ENCODE data around the gene CD19. TPM values are rescaled to one million over a fixed set of nuclear protein-coding genes. Genes with fewer than 3 reads are reported as not detected.

CD19 gene
- total RNA-seq, 2 experiments from 2014 or later: 131 to 139 TPM

GRCh38 chr16:28918698-28919097 lies 13.1 kb upstream of the CD19 start:
- Histone ChIP-seq H3K9me2 (ENCODE audit: insufficient read depth, low read length) (no peaks in the 10 kb centered on the region), H4K20me1 (ENCODE audit: insufficient read depth, low read length) (no peaks in the 10 kb centered on the region), H3K4me1 (ENCODE audit: insufficient read depth, low read length, poor library complexity, severe bottlenecking) (peaks cover 26% of the 10 kb centered on the region), H3K9me3 (ENCODE audit: low read length) (peaks cover 6% of the 10 kb centered on the region; the same call in 1 of the 2 replicates), H3K4me3 (ENCODE audit: low read depth, low read length, poor library complexity, severe bottlenecking) (no peak overlapping the region), H3K4me2 (ENCODE audit: low read length) (no peak overlapping the region), H2AFZ (ENCODE audit: low read length) (no peak overlapping the region), H3K27ac (ENCODE audit: low read depth, low read length, poor library complexity, severe bottlenecking) (no peak overlapping the region), H3K79me2 (ENCODE audit: insufficient read depth, low read depth, low read length) (peaks cover 29% of the 10 kb centered on the region; the same call in 1 of the 2 replicates), H3K36me3 (ENCODE audit: insufficient read depth, low read length) (peaks cover 92% of the 10 kb centered on the region)
- no peak for DNase-seq (ENCODE audit: low spot score)
- ChIA-PET CTCF (ENCODE audit: unreplicated experiment) (no interaction called here), POLR2A (interaction anchor here (0.5 to 1.0 kb wide), 2 partner anchors 10 to 18 kb away, joined by 4 to 6 read pairs; no protein-coding TSS in a partner anchor)
- TF ChIP-seq CTCF (conservative IDR thresholded peaks at IDR 0.05; ENCODE audit: low read length): no peak
- TF ChIP-seq EZH2phosphoT487 (IDR thresholded peaks at IDR 0.05; ENCODE audit: borderline replicate concordance, low read depth, low read length): no peak
- no TSS peak for BruUV-seq (replicated peaks)
- intact Hi-C loops (cut with micrococcal nuclease; ENCODE audit: unreplicated experiment): no loop called here

DNA sequence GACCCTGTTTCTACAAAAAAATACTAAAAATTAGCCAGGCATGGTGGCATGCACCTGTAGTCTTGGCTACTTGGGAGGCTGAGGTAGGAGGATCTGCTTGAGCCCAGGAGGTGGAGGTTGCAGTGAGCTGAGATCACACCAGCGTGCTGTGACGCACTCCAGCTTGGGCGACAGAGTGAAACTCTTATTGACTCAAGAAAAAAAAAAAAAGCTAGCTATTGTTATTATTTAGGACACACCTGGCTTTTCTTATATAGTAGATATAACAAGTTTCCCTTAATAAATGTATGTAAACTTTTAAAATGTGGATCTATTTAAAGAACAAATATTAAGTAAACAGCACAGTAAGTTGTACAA lies 8.6 kb upstream of the CD19 start:
- no TSS peak for BruUV-seq (replicated peaks)
- H3K27ac ChIP-seq (ENCODE audit: low read depth, low read length, poor library complexity, severe bottlenecking): peak overlapping the region; percentile 100

More for the DNA sequence above, 8.6 kb upstream of the CD19 start:
- peak; percentile 47 for DNase-seq (ENCODE audit: low spot score)
- peaks cover 53% of the 10 kb centered on the region for H3K4me1 ChIP-seq (ENCODE audit: insufficient read depth, low read length, poor library complexity, severe bottlenecking)
- H3K9me3 ChIP-seq (ENCODE audit: low read length): peaks cover 6% of the 10 kb centered on the region; the same call in 1 of the 2 replicates
- H2AFZ ChIP-seq (ENCODE audit: low read length): no peak overlapping the region
- H4K20me1 ChIP-seq (ENCODE audit: insufficient read depth, low read length): no peaks in the 10 kb centered on the region
- peak overlapping the region; percentile 100 for H3K4me2 ChIP-seq (ENCODE audit: low read length)
- CTCF ChIA-PET (ENCODE audit: unreplicated experiment): interaction anchor here (0.7 to 2.6 kb wide), 4 partner anchors 9 to 39 kb away, joined by 4 to 18 read pairs (median 12); no protein-coding TSS in a partner anchor
- TF ChIP-seq CTCF (conservative IDR thresholded peaks at IDR 0.05; ENCODE audit: low read length): no peak
- no peak for TF ChIP-seq EZH2phosphoT487 (IDR thresholded peaks at IDR 0.05; ENCODE audit: borderline replicate concordance, low read depth, low read length)
- peaks cover 47% of the 10 kb centered on the region for H3K36me3 ChIP-seq (ENCODE audit: insufficient read depth, low read length)
- intact Hi-C loops (cut with micrococcal nuclease; ENCODE audit: unreplicated experiment): no loop called here
- H3K79me2 ChIP-seq (ENCODE audit: insufficient read depth, low read depth, low read length): peaks cover 29% of the 10 kb centered on the region; the same call in 1 of the 2 replicates
- POLR2A ChIA-PET: interaction anchor here (0.7 to 3.1 kb wide), 10 partner anchors 9 to 101 kb away, joined by 3 to 37 read pairs (median 6); partner anchors contain the start of genes ATXN2L, CD19 and SH2B1
- peak overlapping the region; percentile 77 for H3K4me3 ChIP-seq (ENCODE audit: low read depth, low read length, poor library complexity, severe bottlenecking)
- H3K9me2 ChIP-seq (ENCODE audit: insufficient read depth, low read length): no peaks in the 10 kb centered on the region
